ENCODE measurements around the gene OTUB2.

OTUB2 gene

DNA sequence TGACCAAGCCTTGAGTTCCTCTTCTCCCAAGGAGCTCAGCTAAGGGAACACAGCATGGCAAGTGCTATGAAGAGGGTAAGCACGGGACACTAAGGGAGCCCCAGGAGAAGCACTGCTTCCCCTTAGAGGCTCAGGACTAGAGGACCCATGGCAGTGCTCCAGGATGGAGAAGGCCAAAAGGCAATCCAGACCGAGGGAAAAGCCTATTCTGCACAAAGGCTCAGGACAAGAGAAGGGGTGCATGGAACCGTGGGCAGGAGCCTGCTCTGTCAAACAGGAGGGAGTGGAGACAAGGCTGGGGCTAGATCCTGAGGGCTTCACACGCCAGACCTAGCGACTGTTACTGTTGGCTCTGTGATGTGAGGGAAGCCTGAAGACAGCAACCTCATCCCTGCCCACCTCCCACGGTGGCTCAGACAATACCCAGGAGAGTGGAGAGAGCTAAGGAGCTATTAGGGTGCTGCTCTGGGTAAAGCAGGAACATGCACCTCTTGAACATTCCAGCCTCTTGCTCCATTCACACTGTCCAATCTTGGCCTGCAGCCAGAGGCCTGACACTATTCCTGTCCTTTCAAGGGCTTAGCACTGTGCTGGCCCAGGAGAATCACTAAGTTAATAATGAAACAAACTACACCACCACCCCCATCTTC lies 24.2 kb downstream of the OTUB2 start:
- no peaks in the 10 kb centered on the region for H3K27me3 ChIP-seq (ENCODE audit: insufficient read depth, low read length)
- H3K9me3 ChIP-seq (ENCODE audit: low read length), result no peaks in the 10 kb centered on the region
- peaks cover 92% of the 10 kb centered on the region for H3K36me3 ChIP-seq (ENCODE audit: insufficient read depth, low read length)
- no peak overlapping the region for H2AFZ ChIP-seq (ENCODE audit: low read length)
- no peak overlapping the region for H3K27ac ChIP-seq (ENCODE audit: low read depth, low read length, poor library complexity, severe bottlenecking)
- H4K20me1 ChIP-seq (ENCODE audit: insufficient read depth, low read length), result no peaks in the 10 kb centered on the region
- TF ChIP-seq, protein P1, sequence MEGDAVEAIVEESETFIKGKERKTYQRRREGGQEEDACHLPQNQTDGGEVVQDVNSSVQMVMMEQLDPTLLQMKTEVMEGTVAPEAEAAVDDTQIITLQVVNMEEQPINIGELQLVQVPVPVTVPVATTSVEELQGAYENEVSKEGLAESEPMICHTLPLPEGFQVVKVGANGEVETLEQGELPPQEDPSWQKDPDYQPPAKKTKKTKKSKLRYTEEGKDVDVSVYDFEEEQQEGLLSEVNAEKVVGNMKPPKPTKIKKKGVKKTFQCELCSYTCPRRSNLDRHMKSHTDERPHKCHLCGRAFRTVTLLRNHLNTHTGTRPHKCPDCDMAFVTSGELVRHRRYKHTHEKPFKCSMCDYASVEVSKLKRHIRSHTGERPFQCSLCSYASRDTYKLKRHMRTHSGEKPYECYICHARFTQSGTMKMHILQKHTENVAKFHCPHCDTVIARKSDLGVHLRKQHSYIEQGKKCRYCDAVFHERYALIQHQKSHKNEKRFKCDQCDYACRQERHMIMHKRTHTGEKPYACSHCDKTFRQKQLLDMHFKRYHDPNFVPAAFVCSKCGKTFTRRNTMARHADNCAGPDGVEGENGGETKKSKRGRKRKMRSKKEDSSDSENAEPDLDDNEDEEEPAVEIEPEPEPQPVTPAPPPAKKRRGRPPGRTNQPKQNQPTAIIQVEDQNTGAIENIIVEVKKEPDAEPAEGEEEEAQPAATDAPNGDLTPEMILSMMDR (IDR thresholded peaks at IDR 0.05; ENCODE audit: low read length), result no peak
- no peak for TF ChIP-seq EZH2 (IDR thresholded peaks at IDR 0.05; ENCODE audit: borderline replicate concordance, low read length)
- no peaks in the 10 kb centered on the region for H3K9me2 ChIP-seq (ENCODE audit: low read depth, low read length)
- no peak overlapping the region for H3K9ac ChIP-seq (ENCODE audit: low read length)
- H3K4me2 ChIP-seq (ENCODE audit: low read length), result no peak overlapping the region
- H3K4me3 ChIP-seq (ENCODE audit: low read depth, low read length, poor library complexity, severe bottlenecking), result no peak overlapping the region
- H3F3A ChIP-seq (ENCODE audit: insufficient read depth, low read length), result no peaks in the 10 kb centered on the region
- no peaks in the 10 kb centered on the region for H3K4me1 ChIP-seq (ENCODE audit: insufficient read depth, low read length, severe bottlenecking)
- H3K79me2 ChIP-seq (ENCODE audit: insufficient read depth, low read length), result no peaks in the 10 kb centered on the region

DNA sequence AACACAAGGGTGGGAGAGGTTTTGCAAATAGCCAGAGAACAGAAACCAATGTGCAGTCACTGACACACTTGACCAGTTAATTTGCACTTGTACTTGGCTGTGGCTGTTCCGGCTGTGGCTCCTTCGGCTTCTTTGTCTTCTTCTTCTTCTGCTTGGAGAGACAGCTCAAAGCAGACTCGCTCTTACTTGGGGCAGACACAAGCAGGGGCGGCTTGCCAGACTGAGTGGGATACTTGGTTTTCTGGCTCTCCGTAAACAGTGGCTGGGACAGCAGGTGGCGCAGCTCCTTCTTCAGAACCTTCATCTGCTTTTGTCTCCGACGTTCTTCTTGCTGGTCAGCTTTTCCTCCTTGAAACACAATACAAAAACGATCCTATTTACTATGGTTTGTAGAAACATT lies 25.0 kb downstream of the OTUB2 start:
- Histone ChIP-seq H2AFZ (ENCODE audit: low read length) (no peak overlapping the region), H3K27ac (ENCODE audit: low read depth, low read length, poor library complexity, severe bottlenecking) (no peak overlapping the region), H3K4me1 (ENCODE audit: insufficient read depth, low read length, severe bottlenecking) (no peaks in the 10 kb centered on the region), H3K9ac (ENCODE audit: low read length) (no peak overlapping the region), H3K79me2 (ENCODE audit: insufficient read depth, low read length) (no peaks in the 10 kb centered on the region), H3K4me3 (ENCODE audit: low read depth, low read length, poor library complexity, severe bottlenecking) (no peak overlapping the region), H3K27me3 (ENCODE audit: insufficient read depth, low read length) (no peaks in the 10 kb centered on the region), H4K20me1 (ENCODE audit: insufficient read depth, low read length) (no peaks in the 10 kb centered on the region), H3K36me3 (ENCODE audit: insufficient read depth, low read length) (peaks cover 92% of the 10 kb centered on the region), H3K9me2 (ENCODE audit: low read depth, low read length) (no peaks in the 10 kb centered on the region), H3K9me3 (ENCODE audit: low read length) (no peaks in the 10 kb centered on the region), H3K4me2 (ENCODE audit: low read length) (no peak overlapping the region), H3F3A (ENCODE audit: insufficient read depth, low read length) (no peaks in the 10 kb centered on the region)
- TF ChIP-seq EZH2 (IDR thresholded peaks at IDR 0.05; ENCODE audit: borderline replicate concordance, low read length), result no peak
- TF ChIP-seq, protein P1 (IDR thresholded peaks at IDR 0.05; ENCODE audit: low read length), result peak; percentile 60

DNA sequence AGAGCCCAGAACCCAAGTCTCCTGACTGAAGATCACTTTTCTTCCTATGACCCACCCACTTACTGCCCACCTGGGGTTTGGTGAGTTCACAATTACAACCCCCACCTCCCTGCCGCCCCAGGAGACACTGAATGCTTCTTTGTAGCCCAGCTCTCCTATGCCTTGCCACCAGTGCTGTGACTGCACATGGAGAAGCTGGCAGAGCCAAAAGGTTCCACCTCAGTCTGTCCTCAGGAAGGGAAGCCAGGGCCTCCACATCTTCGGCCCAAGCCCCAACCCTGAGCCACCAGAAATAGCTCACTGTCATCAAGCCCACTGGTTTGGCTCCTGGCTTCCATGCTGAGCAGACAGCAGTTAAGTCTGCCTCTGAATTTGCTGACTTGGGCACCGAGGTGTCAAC lies 25.6 kb downstream of the OTUB2 start:
- Histone ChIP-seq H3K4me3 (ENCODE audit: low read depth, low read length, poor library complexity, severe bottlenecking) (no peak overlapping the region), H4K20me1 (ENCODE audit: insufficient read depth, low read length) (no peaks in the 10 kb centered on the region), H3K9ac (ENCODE audit: low read length) (no peak overlapping the region), H3K79me2 (ENCODE audit: insufficient read depth, low read length) (no peaks in the 10 kb centered on the region), H3K9me3 (ENCODE audit: low read length) (no peaks in the 10 kb centered on the region), H3K9me2 (ENCODE audit: low read depth, low read length) (no peaks in the 10 kb centered on the region), H3K36me3 (ENCODE audit: insufficient read depth, low read length) (peaks cover 92% of the 10 kb centered on the region), H3K4me2 (ENCODE audit: low read length) (no peak overlapping the region), H3F3A (ENCODE audit: insufficient read depth, low read length) (no peaks in the 10 kb centered on the region), H3K27me3 (ENCODE audit: insufficient read depth, low read length) (no peaks in the 10 kb centered on the region), H2AFZ (ENCODE audit: low read length) (no peak overlapping the region), H3K4me1 (ENCODE audit: insufficient read depth, low read length, severe bottlenecking) (no peaks in the 10 kb centered on the region), H3K27ac (ENCODE audit: low read depth, low read length, poor library complexity, severe bottlenecking) (no peak overlapping the region)
- TF ChIP-seq EZH2 (IDR thresholded peaks at IDR 0.05; ENCODE audit: borderline replicate concordance, low read length), result no peak
- TF ChIP-seq, protein P1 (IDR thresholded peaks at IDR 0.05; ENCODE audit: low read length), result no peak
